ENCODE data around the gene AGBL1.

The AGBL1 gene

GRCh38 chr15:86167841-86168240 is 88.2 kb downstream of the AGBL1 start:
- no peak for TF ChIP-seq CTCF (IDR thresholded peaks at IDR 0.05; ENCODE audit: control insufficient read depth, extremely low read depth, insufficient read depth)
- DNase-seq (ENCODE audit: low read depth), result no peak
- H3K4me3 ChIP-seq (ENCODE audit: low read depth, low read length), result no peak overlapping the region

- TF ChIP-seq CTCF (IDR thresholded peaks at IDR 0.05; ENCODE audit: control insufficient read depth, extremely low read depth, insufficient read depth), result peak; percentile 39; the same call in 1 of the 2 replicates
- no peak overlapping the region for H3K4me3 ChIP-seq (ENCODE audit: low read depth, low read length)
- DNase-seq (ENCODE audit: low read depth), result no peak
Observed at GRCh38 chr15:86178845-86179244, 99.2 kb downstream of the AGBL1 start.

- DNase-seq (ENCODE audit: low read depth), result no peak
- H3K4me3 ChIP-seq (ENCODE audit: low read depth, low read length), result no peak overlapping the region
- TF ChIP-seq CTCF (IDR thresholded peaks at IDR 0.05; ENCODE audit: control insufficient read depth, extremely low read depth, insufficient read depth), result no peak
Observed at GRCh38 chr15:86183596-86184491, 104.2 kb downstream of the AGBL1 start.

- no peak for TF ChIP-seq CTCF (IDR thresholded peaks at IDR 0.05; ENCODE audit: control insufficient read depth, extremely low read depth, insufficient read depth)
- H3K4me3 ChIP-seq (ENCODE audit: low read depth, low read length), result no peak overlapping the region
- no peak for DNase-seq (ENCODE audit: low read depth)
Observed at GRCh38 chr15:86193716-86194380, 114.2 kb downstream of the AGBL1 start.

- no peak for TF ChIP-seq CTCF (IDR thresholded peaks at IDR 0.05; ENCODE audit: control insufficient read depth, extremely low read depth, insufficient read depth)
- H3K4me3 ChIP-seq (ENCODE audit: low read depth, low read length), result no peak overlapping the region
- DNase-seq (ENCODE audit: low read depth), result no peak
Observed at GRCh38 chr15:86197770-86198169, 118.1 kb downstream of the AGBL1 start.

- DNase-seq (ENCODE audit: low read depth), result no peak
- no peak overlapping the region for H3K4me3 ChIP-seq (ENCODE audit: low read depth, low read length)
- no peak for TF ChIP-seq CTCF (IDR thresholded peaks at IDR 0.05; ENCODE audit: control insufficient read depth, extremely low read depth, insufficient read depth)
Observed at GRCh38 chr15:86199467-86200145, 119.9 kb downstream of the AGBL1 start.

All from LNCaP clone FGC (cell line).